DOHH2 (cell line): ENCODE data around the gene KCNIP1.

Experiments
- CTCF ChIP-seq: fragments of 200-600 bp; sonication (generic); IDR thresholded peaks from one replicate; pipeline ENCODE4 v1.5.1; 2014; ENCODE audit warnings: antibody characterized with exemption, mild to moderate bottlenecking, low read depth, low read length; ENCODE audit not compliant: poor library complexity, severe bottlenecking
- EZH2phosphoT487 ChIP-seq: fragments of 200-600 bp; sonication (generic); IDR thresholded peaks from 2 replicates; pipeline ENCODE4 v1.6.1; 2017; ENCODE audit warnings: borderline replicate concordance, mild to moderate bottlenecking, antibody characterized with exemption, low read length, moderate library complexity, mixed read lengths

- no peak for TF ChIP-seq CTCF
- TF ChIP-seq EZH2phosphoT487: no peak
These were observed 278.1 kb downstream of the KCNIP1 start for GRCh38 chr5:170781946-170782345.
